Fibroblast of lung (primary cell): ENCODE results near the gene GALK2.

Source experiments
- EZH2 ChIP-seq: IDR thresholded peaks from 2 replicates; pipeline ENCODE4 v1.5.1; 2012; ENCODE audit warnings: low read length, control low read depth, mild to moderate bottlenecking; ENCODE audit errors: missing control alignments
- TF ChIP-seq, protein P1 (sequence below), 2 donors: IDR thresholded peaks in 1 of 2; conservative IDR thresholded peaks in 1 of 2; 1 replicate in 1 of 2; 2 replicates in 1 of 2; pipeline ENCODE4 v1.5.1; 2011 to 2012; ENCODE audit warnings: low read length in 2 of 2, control low read depth in 1 of 2, inconsistent platforms in 1 of 2, low read depth in 1 of 2, mild to moderate bottlenecking in 1 of 2

DNA sequence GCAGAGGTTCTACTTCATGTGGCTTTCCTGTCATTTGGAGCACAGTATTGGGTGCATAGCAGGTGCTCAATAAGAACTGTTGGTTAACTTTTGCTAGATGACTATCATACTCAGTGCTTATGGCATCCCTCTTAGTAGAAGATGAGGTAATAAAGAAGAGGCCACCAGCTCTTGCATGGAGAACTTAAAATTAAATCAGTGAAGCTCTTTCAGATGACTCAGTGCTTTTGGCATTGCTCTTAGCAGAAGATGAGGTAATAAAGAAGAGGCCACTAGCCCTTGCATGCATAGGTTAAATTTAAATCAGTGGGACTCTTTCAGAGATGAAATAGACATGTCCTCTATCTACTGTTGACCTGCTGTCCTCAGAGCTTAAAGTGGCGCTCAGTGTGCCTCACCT lies 143.6 kb downstream of the GALK2 start:
- TF ChIP-seq, protein P1, sequence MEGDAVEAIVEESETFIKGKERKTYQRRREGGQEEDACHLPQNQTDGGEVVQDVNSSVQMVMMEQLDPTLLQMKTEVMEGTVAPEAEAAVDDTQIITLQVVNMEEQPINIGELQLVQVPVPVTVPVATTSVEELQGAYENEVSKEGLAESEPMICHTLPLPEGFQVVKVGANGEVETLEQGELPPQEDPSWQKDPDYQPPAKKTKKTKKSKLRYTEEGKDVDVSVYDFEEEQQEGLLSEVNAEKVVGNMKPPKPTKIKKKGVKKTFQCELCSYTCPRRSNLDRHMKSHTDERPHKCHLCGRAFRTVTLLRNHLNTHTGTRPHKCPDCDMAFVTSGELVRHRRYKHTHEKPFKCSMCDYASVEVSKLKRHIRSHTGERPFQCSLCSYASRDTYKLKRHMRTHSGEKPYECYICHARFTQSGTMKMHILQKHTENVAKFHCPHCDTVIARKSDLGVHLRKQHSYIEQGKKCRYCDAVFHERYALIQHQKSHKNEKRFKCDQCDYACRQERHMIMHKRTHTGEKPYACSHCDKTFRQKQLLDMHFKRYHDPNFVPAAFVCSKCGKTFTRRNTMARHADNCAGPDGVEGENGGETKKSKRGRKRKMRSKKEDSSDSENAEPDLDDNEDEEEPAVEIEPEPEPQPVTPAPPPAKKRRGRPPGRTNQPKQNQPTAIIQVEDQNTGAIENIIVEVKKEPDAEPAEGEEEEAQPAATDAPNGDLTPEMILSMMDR (conservative IDR thresholded peaks at IDR 0.05 in 1 of 2, IDR thresholded peaks at IDR 0.05 in 1 of 2; ENCODE audit: low read depth in 1 of 2, low read length in 2 of 2), result no peak
- no peak for TF ChIP-seq EZH2
